Measurements from ENCODE around the gene SPAG16.

SPAG16 gene

GRCh38 chr2:214378455-214379103 is 1094.3 kb downstream of the SPAG16 start:
- H3K27me3 ChIP-seq (ENCODE audit: insufficient read depth, insufficient read length) = no peaks in the 10 kb centered on the region
- TF ChIP-seq YY1 (IDR thresholded peaks at IDR 0.05; ENCODE audit: insufficient read depth, insufficient read length) (no peak), SUZ12 (IDR thresholded peaks at IDR 0.05; ENCODE audit: extremely low read depth, insufficient read depth, insufficient read length) (no peak), ZNF274 (IDR thresholded peaks at IDR 0.05; ENCODE audit: low read depth, low read length) (no peak)
- no peak overlapping the region for H3K9ac ChIP-seq (ENCODE audit: insufficient read length, low read depth)
- no peaks in the 10 kb centered on the region for H3K36me3 ChIP-seq (ENCODE audit: insufficient read depth, insufficient read length, low read length)
- no peaks in the 10 kb centered on the region for H3K9me3 ChIP-seq (ENCODE audit: insufficient read depth, low read length)
- no peaks in the 10 kb centered on the region for H3K4me1 ChIP-seq (ENCODE audit: insufficient read depth, insufficient read length)
- no peak overlapping the region for H3K4me3 ChIP-seq (ENCODE audit: insufficient read length, low read depth)
- DNase-seq (ENCODE audit: low read depth, low spot score) = no peak

GRCh38 chr2:214379227-214379626 is 1095.0 kb downstream of the SPAG16 start:
- TF ChIP-seq SUZ12 (IDR thresholded peaks at IDR 0.05; ENCODE audit: extremely low read depth, insufficient read depth, insufficient read length) (no peak), YY1 (IDR thresholded peaks at IDR 0.05; ENCODE audit: insufficient read depth, insufficient read length) (no peak), ZNF274 (IDR thresholded peaks at IDR 0.05; ENCODE audit: low read depth, low read length) (no peak)
- H3K4me3 ChIP-seq (ENCODE audit: insufficient read length, low read depth) = no peak overlapping the region
- H3K27me3 ChIP-seq (ENCODE audit: insufficient read depth, insufficient read length) = no peaks in the 10 kb centered on the region
- no peaks in the 10 kb centered on the region for H3K9me3 ChIP-seq (ENCODE audit: insufficient read depth, low read length)
- no peak overlapping the region for H3K9ac ChIP-seq (ENCODE audit: insufficient read length, low read depth)
- H3K36me3 ChIP-seq (ENCODE audit: insufficient read depth, insufficient read length, low read length) = no peaks in the 10 kb centered on the region
- no peak for DNase-seq (ENCODE audit: low read depth, low spot score)
- H3K4me1 ChIP-seq (ENCODE audit: insufficient read depth, insufficient read length) = no peaks in the 10 kb centered on the region

GRCh38 chr2:214380681-214381080 is 1096.4 kb downstream of the SPAG16 start:
- H3K27me3 ChIP-seq (ENCODE audit: insufficient read depth, insufficient read length) = no peaks in the 10 kb centered on the region
- H3K4me3 ChIP-seq (ENCODE audit: insufficient read length, low read depth) = no peak overlapping the region
- H3K9me3 ChIP-seq (ENCODE audit: insufficient read depth, low read length) = no peaks in the 10 kb centered on the region
- H3K9ac ChIP-seq (ENCODE audit: insufficient read length, low read depth) = no peak overlapping the region
- H3K4me1 ChIP-seq (ENCODE audit: insufficient read depth, insufficient read length) = no peaks in the 10 kb centered on the region
- TF ChIP-seq YY1 (IDR thresholded peaks at IDR 0.05; ENCODE audit: insufficient read depth, insufficient read length) (no peak), ZNF274 (IDR thresholded peaks at IDR 0.05; ENCODE audit: low read depth, low read length) (no peak)
- H3K36me3 ChIP-seq (ENCODE audit: insufficient read depth, insufficient read length, low read length) = no peaks in the 10 kb centered on the region
- DNase-seq (ENCODE audit: low read depth, low spot score) = no peak

GRCh38 chr2:214382229-214382628 is 1098.0 kb downstream of the SPAG16 start:
- H3K4me3 ChIP-seq (ENCODE audit: insufficient read length, low read depth) = no peak overlapping the region
- no peak for DNase-seq (ENCODE audit: low read depth, low spot score)
- TF ChIP-seq SUZ12 (IDR thresholded peaks at IDR 0.05; ENCODE audit: extremely low read depth, insufficient read depth, insufficient read length) = no peak
- no peak for TF ChIP-seq ZNF274 (IDR thresholded peaks at IDR 0.05; ENCODE audit: low read depth, low read length)
- no peak for TF ChIP-seq YY1 (IDR thresholded peaks at IDR 0.05; ENCODE audit: insufficient read depth, insufficient read length)

GRCh38 chr2:214386720-214387119 is 1102.5 kb downstream of the SPAG16 start:
- no peaks in the 10 kb centered on the region for H3K4me1 ChIP-seq (ENCODE audit: insufficient read depth, insufficient read length)
- no peaks in the 10 kb centered on the region for H3K36me3 ChIP-seq (ENCODE audit: insufficient read depth, insufficient read length, low read length)
- DNase-seq (ENCODE audit: low read depth, low spot score) = no peak
- H3K27me3 ChIP-seq (ENCODE audit: insufficient read depth, insufficient read length) = no peaks in the 10 kb centered on the region
- H3K9me3 ChIP-seq (ENCODE audit: insufficient read depth, low read length) = no peaks in the 10 kb centered on the region
- H3K9ac ChIP-seq (ENCODE audit: insufficient read length, low read depth) = no peak overlapping the region
- TF ChIP-seq SUZ12 (IDR thresholded peaks at IDR 0.05; ENCODE audit: extremely low read depth, insufficient read depth, insufficient read length) = no peak
- no peak overlapping the region for H3K4me3 ChIP-seq (ENCODE audit: insufficient read length, low read depth)

More at GRCh38 chr2:214382229-214382628, 1098.0 kb downstream of the SPAG16 start:
- Histone ChIP-seq H3K9me3 (ENCODE audit: insufficient read depth, low read length) (no peaks in the 10 kb centered on the region), H3K4me1 (ENCODE audit: insufficient read depth, insufficient read length) (no peaks in the 10 kb centered on the region), H3K36me3 (ENCODE audit: insufficient read depth, insufficient read length, low read length) (no peaks in the 10 kb centered on the region), H3K9ac (ENCODE audit: insufficient read length, low read depth) (no peak overlapping the region), H3K27me3 (ENCODE audit: insufficient read depth, insufficient read length) (no peaks in the 10 kb centered on the region)

- no peak for DNase-seq (ENCODE audit: low read depth, low spot score)
- no peaks in the 10 kb centered on the region for H3K36me3 ChIP-seq (ENCODE audit: insufficient read depth, insufficient read length, low read length)
- H3K9ac ChIP-seq (ENCODE audit: insufficient read length, low read depth) = no peak overlapping the region
- no peaks in the 10 kb centered on the region for H3K4me1 ChIP-seq (ENCODE audit: insufficient read depth, insufficient read length)
- H3K27me3 ChIP-seq (ENCODE audit: insufficient read depth, insufficient read length) = no peaks in the 10 kb centered on the region
- H3K4me3 ChIP-seq (ENCODE audit: insufficient read length, low read depth) = no peak overlapping the region
- no peaks in the 10 kb centered on the region for H3K9me3 ChIP-seq (ENCODE audit: insufficient read depth, low read length)
- no peak for TF ChIP-seq YY1 (IDR thresholded peaks at IDR 0.05; ENCODE audit: insufficient read depth, insufficient read length)
- TF ChIP-seq SUZ12 (IDR thresholded peaks at IDR 0.05; ENCODE audit: extremely low read depth, insufficient read depth, insufficient read length) = no peak
- TF ChIP-seq ZNF274 (IDR thresholded peaks at IDR 0.05; ENCODE audit: low read depth, low read length) = no peak
Observed at GRCh38 chr2:214389334-214389733, 1105.1 kb downstream of the SPAG16 start.

- Histone ChIP-seq H3K36me3 (ENCODE audit: insufficient read depth, insufficient read length, low read length) (no peaks in the 10 kb centered on the region), H3K27me3 (ENCODE audit: insufficient read depth, insufficient read length) (no peaks in the 10 kb centered on the region), H3K9ac (ENCODE audit: insufficient read length, low read depth) (no peak overlapping the region), H3K9me3 (ENCODE audit: insufficient read depth, low read length) (no peaks in the 10 kb centered on the region), H3K4me1 (ENCODE audit: insufficient read depth, insufficient read length) (no peaks in the 10 kb centered on the region), H3K4me3 (ENCODE audit: insufficient read length, low read depth) (no peak overlapping the region)
- no peak for DNase-seq (ENCODE audit: low read depth, low spot score)
- TF ChIP-seq ZNF274 (IDR thresholded peaks at IDR 0.05; ENCODE audit: low read depth, low read length) (no peak), SUZ12 (IDR thresholded peaks at IDR 0.05; ENCODE audit: extremely low read depth, insufficient read depth, insufficient read length) (no peak), YY1 (IDR thresholded peaks at IDR 0.05; ENCODE audit: insufficient read depth, insufficient read length) (no peak)
Observed at GRCh38 chr2:214393796-214394195, 1109.5 kb downstream of the SPAG16 start.

Data from NT2/D1 (cell line).